ENCODE measurements around the gene SLC2A1. TPM values are rescaled to one million over a fixed set of nuclear protein-coding genes. Genes with fewer than 3 reads are reported as not detected.

Gene SLC2A1
- total RNA-seq, 2 donors from 2014 or later, result 83.9 to 159 TPM

- H3K4me1 ChIP-seq (replicated peaks), result peaks cover 41% of the 10 kb centered on the region
- WGBS, result 78% methylated on average over 4 of the region's 4 CpGs
- H3K4me3 ChIP-seq, result no peak overlapping the region
- TF ChIP-seq POLR2A (IDR thresholded peaks at IDR 0.05), result no peak
- no peak for TF ChIP-seq CTCF (IDR thresholded peaks at IDR 0.05)
- no peak for TF ChIP-seq POLR2AphosphoS5 (IDR thresholded peaks at IDR 0.05)
- no peaks in the 10 kb centered on the region for H3K27me3 ChIP-seq (replicated peaks; ENCODE audit: insufficient read depth)
- intact Hi-C loops (cut with DNase I), result no loop called here
- no peaks in the 10 kb centered on the region for H3K36me3 ChIP-seq
- DNase-seq (ENCODE audit: low spot score), result no peak
- peak overlapping the region; percentile 61 to 81 for H3K27ac ChIP-seq
- H3K9me3 ChIP-seq, result no peaks in the 10 kb centered on the region
These were observed 11.6 kb downstream of the SLC2A1 start for GRCh38 chr1:42947117-42947516.

GRCh38 chr1:42946120-42946898 is 12.4 kb downstream of the SLC2A1 start:
- DNase-seq (ENCODE audit: low spot score), result peak; percentile 53
- Histone ChIP-seq H3K27ac (peak overlapping the region; percentile 61 to 81), H3K27me3 (replicated peaks; ENCODE audit: insufficient read depth) (no peaks in the 10 kb centered on the region), H3K9me3 (no peaks in the 10 kb centered on the region), H3K4me1 (replicated peaks) (peaks cover 49% of the 10 kb centered on the region), H3K4me3 (no peak overlapping the region), H3K36me3 (no peaks in the 10 kb centered on the region)
- intact Hi-C loops (cut with DNase I), result no loop called here
- WGBS, result 69% methylated on average over 10 of the region's 10 CpGs
- no peak for TF ChIP-seq CTCF (IDR thresholded peaks at IDR 0.05)
- no peak for TF ChIP-seq POLR2A (IDR thresholded peaks at IDR 0.05)
- peak; percentile 62 for TF ChIP-seq POLR2AphosphoS5 (IDR thresholded peaks at IDR 0.05)

- intact Hi-C loops (cut with DNase I), result no loop called here
- 83% methylated on average over 6 of the region's 6 CpGs for WGBS
- Histone ChIP-seq H3K27ac (peak overlapping the region; percentile 81 to 83), H3K9me3 (no peaks in the 10 kb centered on the region), H3K36me3 (no peaks in the 10 kb centered on the region), H3K4me3 (no peak overlapping the region), H3K27me3 (replicated peaks; ENCODE audit: insufficient read depth) (no peaks in the 10 kb centered on the region), H3K4me1 (replicated peaks) (peaks cover 53% of the 10 kb centered on the region)
- DNase-seq (ENCODE audit: low spot score), result no peak
- TF ChIP-seq POLR2AphosphoS5 (IDR thresholded peaks at IDR 0.05) (no peak), POLR2A (IDR thresholded peaks at IDR 0.05) (no peak), CTCF (IDR thresholded peaks at IDR 0.05) (no peak)
These were observed 13.5 kb downstream of the SLC2A1 start for GRCh38 chr1:42945164-42945563.

GRCh38 chr1:42944246-42944928 is 14.3 kb downstream of the SLC2A1 start:
- Histone ChIP-seq H3K27me3 (replicated peaks; ENCODE audit: insufficient read depth) (no peaks in the 10 kb centered on the region), H3K4me1 (replicated peaks) (peaks cover 55% of the 10 kb centered on the region), H3K36me3 (no peaks in the 10 kb centered on the region), H3K4me3 (no peak overlapping the region), H3K27ac (peak overlapping the region; percentile 81 to 83), H3K9me3 (no peaks in the 10 kb centered on the region)
- no peak for TF ChIP-seq CTCF (IDR thresholded peaks at IDR 0.05)
- TF ChIP-seq POLR2AphosphoS5 (IDR thresholded peaks at IDR 0.05), result peak; percentile 30
- intact Hi-C loops (cut with DNase I), result no loop called here
- 42% methylated on average over 9 of the region's 9 CpGs for WGBS
- peak; percentile 76 for DNase-seq (ENCODE audit: low spot score)
